PFSK-1 (cell line): Measurements from ENCODE around the gene PAAF1.

Source experiments
- POLR2AphosphoS5 ChIP-seq: IDR thresholded peaks from 2 replicates; pipeline ENCODE4 v1.6.1; 2012; ENCODE audit warnings: low read depth, mild to moderate bottlenecking, control low read depth, low read length, moderate library complexity
- TAF1 ChIP-seq: IDR thresholded peaks from 2 replicates; pipeline ENCODE4 v1.6.1; 2012; ENCODE audit warnings: low read length, control low read depth, borderline replicate concordance; ENCODE audit not compliant: insufficient read depth

DNA sequence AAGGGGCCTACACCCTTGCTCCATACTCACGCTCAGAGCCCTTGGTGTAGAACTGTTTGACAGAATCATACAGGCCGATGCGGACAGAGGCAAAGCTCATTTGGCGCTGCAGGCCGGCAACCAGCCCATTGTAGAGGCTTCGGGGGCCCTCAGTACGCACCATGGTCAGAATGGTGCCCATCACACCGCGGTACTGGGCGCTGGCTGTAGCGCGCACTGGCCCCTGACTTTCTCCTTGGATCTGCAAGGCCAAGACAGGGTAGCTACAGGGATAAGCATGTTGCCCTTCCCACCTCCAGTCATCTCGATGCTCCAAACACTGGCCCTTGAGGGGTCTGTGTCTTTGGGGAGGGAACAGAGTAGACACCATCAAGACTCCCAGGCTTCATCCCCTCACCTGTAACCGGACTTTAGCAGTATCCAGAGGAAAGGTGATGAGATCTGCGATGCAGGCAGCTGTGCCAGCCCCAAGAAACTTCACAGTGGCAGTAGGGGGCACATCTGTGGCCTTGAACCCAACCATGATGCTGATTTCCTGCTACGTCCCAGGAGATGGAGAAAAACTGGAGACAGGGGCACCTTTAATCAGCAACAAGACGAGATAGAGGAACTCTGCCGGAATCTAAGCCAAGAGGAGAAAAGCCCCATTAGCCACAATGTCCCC lies 101.2 kb downstream of the PAAF1 start:
- TF ChIP-seq TAF1 = no peak
- no peak for TF ChIP-seq POLR2AphosphoS5
